DND-41 (cell line): ENCODE measurements around the gene GATD1.
A peak's percentile ranks its signal among the peaks of the same experiment; 100 is the strongest.

Source experiments
- ATAC-seq: fragments of 200-7000 bp; cut with Tn5 transposase; 3 replicates; pipeline ENCODE4 v1.9.1; 2021; ENCODE audit warnings: low read depth; ENCODE audit not compliant: insufficient read depth
- DNase-seq: peaks from one replicate; pipeline ENCODE4 v3.0.0-alpha.2; 2020
- H2AFZ ChIP-seq: 2 replicates; pipeline ENCODE4 v1.6.0; 2012; ENCODE audit warnings: low read depth, low read length
- H3K27ac ChIP-seq: 2 replicates; pipeline ENCODE4 v1.5.1; 2012; ENCODE audit warnings: low read length, inconsistent platforms
- H3K27me3 ChIP-seq: fragments of 200-600 bp; sonication (generic); 2 replicates; pipeline ENCODE4 v1.6.0; 2012; ENCODE audit warnings: low read length, mild to moderate bottlenecking, inconsistent platforms; ENCODE audit not compliant: insufficient read depth, poor library complexity
- H3K36me3 ChIP-seq: 2 replicates; pipeline ENCODE4 v1.5.1; 2012; ENCODE audit warnings: low read length, inconsistent platforms; ENCODE audit not compliant: insufficient read depth
- H3K4me1 ChIP-seq: 2 replicates; pipeline ENCODE4 v1.5.1; 2012; ENCODE audit warnings: mild to moderate bottlenecking, low read length; ENCODE audit not compliant: insufficient read depth
- H3K4me2 ChIP-seq: 2 replicates; pipeline ENCODE4 v1.6.0; 2012; ENCODE audit warnings: mild to moderate bottlenecking, moderate library complexity, low read length, inconsistent platforms; ENCODE audit not compliant: insufficient read depth
- H3K4me3 ChIP-seq, 2 experiments: fragments of 200-600 bp in 1 of 2; shearing (Covaris generic) in 1 of 2; 2 replicates each; pipeline ENCODE4 v1.5.1; 2012 to 2016; ENCODE audit warnings: inconsistent platforms in 2 of 2, low read length in 2 of 2, mild to moderate bottlenecking in 2 of 2, low read depth in 1 of 2, moderate library complexity in 1 of 2
- H3K79me2 ChIP-seq: 2 replicates; pipeline ENCODE4 v1.6.0; 2012; ENCODE audit warnings: low read length, inconsistent platforms; ENCODE audit not compliant: insufficient read depth
- H3K9ac ChIP-seq: 2 replicates; pipeline ENCODE4 v1.6.0; 2012; ENCODE audit warnings: low read depth, mild to moderate bottlenecking, inconsistent platforms, low read length, moderate library complexity
- H3K9me3 ChIP-seq: 2 replicates; pipeline ENCODE4 v1.5.1; 2012; ENCODE audit warnings: low read length, moderate library complexity, mild to moderate bottlenecking, inconsistent platforms; ENCODE audit not compliant: insufficient read depth, severe bottlenecking
- H4K20me1 ChIP-seq: 2 replicates; pipeline ENCODE4 v1.6.0; 2012; ENCODE audit warnings: low read length; ENCODE audit not compliant: insufficient read depth
- EZH2 ChIP-seq: IDR thresholded peaks from 3 replicates; pipeline ENCODE4 v1.6.1; 2012; ENCODE audit warnings: borderline replicate concordance, low read depth, mild to moderate bottlenecking, moderate library complexity, low read length, inconsistent platforms; ENCODE audit not compliant: severe bottlenecking
- TF ChIP-seq, protein P1 (sequence below): IDR thresholded peaks from 2 replicates; pipeline ENCODE4 v1.5.1; 2012; ENCODE audit warnings: borderline replicate concordance, low read length, moderate library complexity, mild to moderate bottlenecking; ENCODE audit not compliant: poor library complexity, severe bottlenecking; ENCODE audit errors: extremely low read depth

GATD1 gene

DNA sequence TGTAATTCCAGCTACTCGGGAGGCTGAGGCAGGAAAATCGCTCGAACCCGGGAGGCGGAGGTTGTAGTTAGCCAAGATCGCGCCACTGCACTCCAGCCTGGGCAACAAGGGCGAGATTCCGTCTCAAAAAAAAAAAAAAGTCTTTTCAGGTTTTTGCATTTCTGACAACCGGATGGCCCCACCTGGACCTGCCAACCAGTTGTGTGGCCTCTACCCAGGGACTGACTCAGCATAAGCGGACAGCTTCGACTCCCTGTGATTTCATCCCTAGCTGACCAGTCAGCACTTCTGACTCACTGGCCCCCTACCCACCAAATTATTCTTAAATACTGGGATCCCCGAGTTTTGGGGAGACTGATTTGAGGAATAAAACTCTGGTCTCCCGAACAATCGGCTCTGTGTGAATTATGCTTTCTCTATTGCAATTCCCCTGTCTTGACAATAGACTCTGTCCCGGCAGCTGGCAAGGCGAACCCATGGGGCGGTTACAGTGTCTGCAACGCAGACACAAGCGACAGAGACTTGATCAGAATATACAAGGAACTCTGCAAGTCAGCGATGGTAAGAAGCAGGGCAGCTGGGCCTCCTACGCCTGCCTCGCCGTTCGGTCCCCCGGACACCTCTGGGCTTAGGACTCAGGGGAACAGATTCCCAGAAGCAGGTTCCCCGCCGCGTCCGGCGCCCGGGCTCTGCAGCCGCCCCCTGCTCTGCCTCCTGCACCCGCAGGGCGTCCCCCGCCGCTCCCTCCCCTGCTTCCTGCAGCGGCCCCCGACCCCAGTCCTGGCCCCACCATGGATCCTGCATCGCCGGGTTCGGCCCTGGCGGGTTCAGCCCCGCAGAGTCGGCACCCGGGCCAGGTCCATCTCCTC, 30.8 kb downstream of the GATD1 start:
- H3K4me2 ChIP-seq: peak overlapping the region; percentile 94
- peaks cover 30% of the 10 kb centered on the region for H3K4me1 ChIP-seq
- TF ChIP-seq EZH2: no peak
- TF ChIP-seq, protein P1, sequence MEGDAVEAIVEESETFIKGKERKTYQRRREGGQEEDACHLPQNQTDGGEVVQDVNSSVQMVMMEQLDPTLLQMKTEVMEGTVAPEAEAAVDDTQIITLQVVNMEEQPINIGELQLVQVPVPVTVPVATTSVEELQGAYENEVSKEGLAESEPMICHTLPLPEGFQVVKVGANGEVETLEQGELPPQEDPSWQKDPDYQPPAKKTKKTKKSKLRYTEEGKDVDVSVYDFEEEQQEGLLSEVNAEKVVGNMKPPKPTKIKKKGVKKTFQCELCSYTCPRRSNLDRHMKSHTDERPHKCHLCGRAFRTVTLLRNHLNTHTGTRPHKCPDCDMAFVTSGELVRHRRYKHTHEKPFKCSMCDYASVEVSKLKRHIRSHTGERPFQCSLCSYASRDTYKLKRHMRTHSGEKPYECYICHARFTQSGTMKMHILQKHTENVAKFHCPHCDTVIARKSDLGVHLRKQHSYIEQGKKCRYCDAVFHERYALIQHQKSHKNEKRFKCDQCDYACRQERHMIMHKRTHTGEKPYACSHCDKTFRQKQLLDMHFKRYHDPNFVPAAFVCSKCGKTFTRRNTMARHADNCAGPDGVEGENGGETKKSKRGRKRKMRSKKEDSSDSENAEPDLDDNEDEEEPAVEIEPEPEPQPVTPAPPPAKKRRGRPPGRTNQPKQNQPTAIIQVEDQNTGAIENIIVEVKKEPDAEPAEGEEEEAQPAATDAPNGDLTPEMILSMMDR: no peak
- ATAC-seq: peak; percentile 65
- H3K9me3 ChIP-seq: no peaks in the 10 kb centered on the region
- peak overlapping the region; percentile 88 for H3K9ac ChIP-seq
- H3K27ac ChIP-seq: peak overlapping the region; percentile 80
- H3K27me3 ChIP-seq: no peaks in the 10 kb centered on the region
- H4K20me1 ChIP-seq: peaks cover 21% of the 10 kb centered on the region
- peak; percentile 63 for DNase-seq
- H2AFZ ChIP-seq: peak overlapping the region; percentile 96
- peak overlapping the region; percentile 51 to 83 for H3K4me3 ChIP-seq
- H3K79me2 ChIP-seq: peaks cover 48% of the 10 kb centered on the region
- peaks cover 12% of the 10 kb centered on the region for H3K36me3 ChIP-seq

DNA sequence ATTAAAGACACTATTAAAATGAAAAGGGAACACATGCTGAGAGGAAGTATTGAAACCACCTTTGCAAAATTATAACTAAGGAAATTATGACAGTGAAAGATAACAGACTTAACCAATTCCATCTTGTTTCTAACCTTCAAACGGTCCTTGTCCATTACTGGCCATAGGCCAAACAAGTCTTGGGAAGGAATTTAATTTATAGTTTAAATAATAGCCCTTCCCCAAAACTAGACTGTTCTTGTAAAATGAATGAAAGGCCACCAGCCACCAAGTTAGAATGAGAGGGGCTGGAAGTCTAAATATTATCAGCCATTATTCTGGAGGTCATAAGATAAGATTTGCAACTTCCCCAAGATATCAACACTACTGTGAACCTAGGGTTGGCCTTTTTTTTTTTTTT, 31.9 kb downstream of the GATD1 start:
- Histone ChIP-seq H2AFZ (no peak overlapping the region), H3K4me2 (no peak overlapping the region)

DNA sequence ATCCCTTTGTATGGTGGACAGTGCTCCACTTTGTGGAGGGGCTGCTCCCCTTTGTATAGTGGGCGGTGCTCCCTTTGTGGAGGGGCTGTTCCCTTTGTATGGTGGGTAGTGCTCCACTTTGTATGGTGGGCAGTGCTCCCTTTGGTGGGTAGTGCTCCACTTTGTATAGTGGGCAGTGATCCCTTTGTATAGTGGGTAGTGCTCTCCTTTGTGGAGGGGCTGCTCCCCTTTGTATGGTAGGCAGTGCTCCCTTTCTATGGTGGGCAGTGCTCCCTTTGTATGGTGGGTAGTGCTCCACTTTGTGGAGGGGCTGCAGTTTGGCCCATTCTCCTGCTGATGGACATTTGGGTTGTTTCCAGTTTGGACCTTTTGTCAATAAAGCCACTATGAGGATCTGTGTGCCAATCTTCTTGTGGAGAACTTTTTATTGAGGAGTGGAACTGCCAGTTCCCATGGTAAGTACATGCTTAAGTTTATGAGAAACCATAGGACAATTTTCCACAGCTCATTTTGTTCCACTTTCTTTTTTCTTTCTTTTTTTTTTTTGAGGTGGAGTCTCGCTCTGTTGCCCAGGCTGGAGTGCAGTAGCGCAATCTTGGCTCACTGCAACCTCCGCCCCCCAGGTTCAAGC, 34.6 kb downstream of the GATD1 start:
- TF ChIP-seq, protein P1: no peak
- TF ChIP-seq EZH2: no peak
- peaks cover 11% of the 10 kb centered on the region for H3K79me2 ChIP-seq
- H3K9me3 ChIP-seq: no peaks in the 10 kb centered on the region
- peaks cover 2% of the 10 kb centered on the region; the same call in 1 of the 2 replicates for H3K36me3 ChIP-seq
- DNase-seq (no peak), ATAC-seq (no peak)
- no peak overlapping the region for H3K4me2 ChIP-seq
- peaks cover 5% of the 10 kb centered on the region for H3K27me3 ChIP-seq
- no peak overlapping the region for H3K9ac ChIP-seq
- H3K4me1 ChIP-seq: peaks cover 10% of the 10 kb centered on the region
- H3K27ac ChIP-seq: no peak overlapping the region
- no peaks in the 10 kb centered on the region for H4K20me1 ChIP-seq
- H3K4me3 ChIP-seq: no peak overlapping the region
- H2AFZ ChIP-seq: no peak overlapping the region

More for the DNA sequence above, 31.9 kb downstream of the GATD1 start:
- Histone ChIP-seq H3K9ac (no peak overlapping the region), H3K4me1 (peaks cover 30% of the 10 kb centered on the region), H3K79me2 (peaks cover 38% of the 10 kb centered on the region), H3K27me3 (no peaks in the 10 kb centered on the region), H3K9me3 (no peaks in the 10 kb centered on the region), H3K27ac (no peak overlapping the region), H3K4me3 (no peak overlapping the region), H4K20me1 (peaks cover 15% of the 10 kb centered on the region), H3K36me3 (peaks cover 12% of the 10 kb centered on the region)
- DNase-seq (no peak), ATAC-seq (no peak)
- no peak for TF ChIP-seq EZH2
- TF ChIP-seq, protein P1: no peak
